ENCODE results near the gene CCL22.
"Not testable (repeated sequence)": the region's sequence is repeated elsewhere in the genome, so short reads cannot be mapped to it uniquely, and the experiment has no call there.

CCL22 gene

GRCh38 chr16:57395026-57395425 lies 36.4 kb downstream of the CCL22 start:
- DNase-seq (ENCODE audit: low spot score), result no peak

DNA sequence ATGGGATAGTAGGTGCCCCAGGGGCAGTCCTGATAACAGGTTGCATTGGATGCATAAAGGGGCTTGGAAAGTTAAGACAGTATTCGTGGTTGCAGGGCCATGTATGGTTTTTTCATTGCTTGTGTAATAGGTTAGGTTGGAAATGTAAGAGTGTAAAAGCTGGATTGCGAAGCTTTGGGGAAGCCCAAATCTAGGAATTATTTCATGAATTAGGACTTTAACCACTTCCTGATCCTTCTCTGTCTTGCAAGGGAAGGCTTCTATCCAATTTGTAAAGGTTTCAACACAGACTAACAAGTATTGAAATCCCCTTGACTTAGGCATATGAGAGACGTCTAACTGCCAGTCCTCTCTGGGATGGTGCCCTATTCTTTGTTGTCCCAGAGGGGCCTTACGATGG lies 38.2 kb downstream of the CCL22 start:
- no peak for DNase-seq (ENCODE audit: low spot score)

DNA sequence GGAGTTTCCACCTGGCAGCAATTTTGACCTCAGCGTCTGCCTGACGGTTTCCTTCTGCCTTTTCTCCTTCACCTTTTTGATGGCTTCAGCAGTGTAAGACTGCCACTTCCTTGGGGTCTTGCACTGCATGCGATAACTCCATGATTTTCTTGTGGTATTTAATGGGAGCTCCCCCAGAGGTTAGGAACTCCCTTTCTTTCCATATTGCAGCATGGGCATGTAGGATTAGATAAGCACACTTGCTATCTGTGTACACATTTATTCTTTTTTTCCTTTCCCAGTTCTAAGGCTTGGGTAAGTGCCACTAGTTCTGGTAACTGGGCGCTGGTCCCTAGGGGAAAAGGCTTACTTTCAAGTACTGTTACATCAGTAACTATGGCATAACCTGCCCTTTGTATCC lies 38.9 kb downstream of the CCL22 start:
- DNase-seq (ENCODE audit: low spot score), result not testable (repeated sequence)

DNA sequence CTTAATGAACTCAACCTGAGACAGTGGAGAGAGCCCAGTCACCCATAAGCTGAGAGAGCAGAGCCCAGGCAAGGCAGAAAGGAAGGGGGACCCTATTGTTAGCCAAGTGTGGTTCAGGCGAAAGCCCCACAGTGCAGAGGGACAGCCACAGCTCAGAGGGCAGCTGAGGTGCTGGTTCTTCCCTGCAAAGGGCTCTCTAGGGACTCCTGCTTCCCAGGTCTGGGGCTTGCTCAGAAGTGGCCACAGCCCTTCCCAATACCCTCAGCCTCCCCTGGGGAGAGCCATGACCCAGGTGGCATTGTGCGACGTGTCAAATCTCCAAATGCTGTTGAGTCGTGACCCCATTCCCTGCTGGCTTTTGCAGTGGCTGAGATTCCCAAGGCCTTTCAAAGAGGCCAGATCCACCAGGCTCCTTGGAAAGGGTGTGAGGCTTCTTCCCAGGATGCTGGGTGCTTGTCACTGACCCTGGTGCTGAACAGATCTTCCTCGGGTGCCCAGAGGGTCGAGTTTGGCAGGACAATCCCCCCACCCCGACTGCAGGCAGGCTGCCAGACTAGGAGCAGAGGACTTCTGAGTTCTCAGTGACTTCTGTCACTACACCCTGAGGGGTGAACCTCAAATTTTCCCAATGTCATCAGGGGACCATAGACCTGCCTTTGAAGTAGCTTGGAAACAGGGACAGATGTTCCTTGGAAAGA lies 43.5 kb downstream of the CCL22 start:
- no peak for DNase-seq (ENCODE audit: low spot score)

DNA sequence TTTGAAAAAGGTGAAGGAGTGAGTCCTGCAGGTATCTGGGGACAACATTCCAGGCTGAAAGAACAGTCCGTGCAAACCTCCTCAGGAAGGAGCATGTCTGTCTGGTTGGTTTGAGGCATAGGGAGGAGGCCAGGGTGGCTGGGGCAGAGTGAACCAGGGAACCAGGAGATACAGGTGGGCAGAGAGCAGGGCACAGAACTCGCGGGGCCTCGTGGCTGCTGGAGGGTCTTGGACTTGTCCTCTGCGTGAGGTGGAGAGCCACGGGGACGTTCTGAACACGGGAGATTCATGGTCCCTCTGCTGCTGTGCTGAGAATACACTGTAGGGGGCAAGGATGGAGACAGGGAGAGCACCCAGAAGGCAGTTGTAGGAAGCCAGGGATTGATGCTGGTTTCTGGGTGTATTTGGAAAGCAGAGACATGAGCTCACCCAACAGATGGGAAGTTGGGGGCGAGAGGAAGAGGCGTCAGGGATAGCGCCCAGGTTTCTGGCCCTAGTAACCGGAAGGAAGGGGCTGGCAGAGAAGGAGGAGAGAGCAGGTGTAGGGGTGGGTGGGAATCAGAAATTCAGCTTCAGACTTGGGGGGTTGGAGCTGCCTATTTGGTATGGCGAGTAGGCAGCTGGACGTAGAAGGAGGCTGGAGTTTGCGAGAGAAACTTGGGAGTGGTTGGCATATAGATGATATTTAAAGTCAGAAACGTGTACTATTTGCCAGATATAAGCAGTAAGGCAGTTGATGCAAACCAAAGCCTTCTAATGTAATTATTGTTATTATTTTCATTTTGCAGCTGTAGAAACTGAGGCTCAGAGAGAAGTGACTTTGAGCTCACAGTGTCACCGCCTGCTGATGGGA lies 45.6 kb downstream of the CCL22 start, which contains the start of gene CCL17:
CCL17 (plus strand) TSS at position 803 of the 853 bp plus-strand sequence. CDS start 9,166 bp downstream, outside the sequence.
- no peak for DNase-seq (ENCODE audit: low spot score)

GRCh38 chr16:57405097-57405496 lies 46.5 kb downstream of the CCL22 start:
- no peak for DNase-seq (ENCODE audit: low spot score)

DNA sequence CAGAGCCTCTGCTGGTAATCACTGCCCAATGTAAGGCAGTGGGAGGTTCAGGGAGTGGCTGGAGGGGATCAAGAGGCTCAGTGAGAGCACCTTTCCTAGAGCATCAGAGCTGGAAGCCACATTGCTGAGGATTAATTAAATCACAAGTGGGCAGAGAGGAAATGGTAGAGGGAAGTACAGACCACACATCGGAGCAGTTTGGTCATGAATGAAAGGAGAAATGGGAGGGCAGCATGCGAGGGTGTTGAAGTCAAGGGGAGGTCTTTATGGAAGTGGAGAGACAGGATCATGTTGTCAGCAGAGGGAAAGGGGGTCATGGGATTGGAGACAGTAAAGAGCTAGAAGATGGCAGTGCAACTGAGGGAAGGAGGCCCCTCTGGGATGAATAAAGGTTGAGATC lies 48.3 kb downstream of the CCL22 start:
- no peak for DNase-seq (ENCODE audit: low spot score)

- no peak for DNase-seq (ENCODE audit: low spot score)
These were observed 49.2 kb downstream of the CCL22 start for GRCh38 chr16:57407521-57408353.

- DNase-seq (ENCODE audit: low spot score), result no peak
These were observed 50.5 kb downstream of the CCL22 start for GRCh38 chr16:57409065-57409464.

DNA sequence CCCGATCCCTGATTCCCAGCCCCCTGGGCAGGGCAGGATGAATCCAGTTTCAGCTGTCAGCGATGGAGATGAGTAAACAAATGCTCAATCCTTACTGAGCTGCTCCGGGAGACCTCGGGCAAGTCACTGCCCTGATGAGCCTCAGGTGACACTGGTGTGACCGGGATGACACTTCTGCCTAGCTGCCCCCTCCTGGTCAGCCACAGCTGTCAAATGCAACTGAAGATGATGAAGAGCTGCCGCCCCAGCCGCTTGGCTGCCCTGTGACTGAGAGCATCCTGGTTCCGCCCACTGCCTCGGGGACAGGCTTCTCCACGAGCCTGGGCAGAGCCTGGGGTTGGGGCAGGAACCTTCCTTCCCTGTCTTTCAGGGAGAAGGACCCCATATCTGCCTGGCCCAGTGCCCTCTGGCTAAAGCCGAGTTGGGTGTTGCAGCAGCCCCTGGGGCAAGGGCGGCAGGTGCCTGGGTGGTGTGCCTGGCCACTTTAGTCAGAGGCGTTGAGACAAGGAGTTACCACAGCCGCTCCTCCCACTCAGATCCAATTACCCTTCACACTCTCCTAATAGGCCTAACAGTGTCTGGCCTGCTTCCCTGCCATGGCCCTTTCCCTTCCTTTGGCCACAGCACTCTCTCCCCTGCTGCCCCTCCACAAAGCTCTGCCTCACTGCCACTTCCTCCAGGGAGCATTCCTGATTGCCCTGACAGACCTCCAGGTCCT lies 51.4 kb downstream of the CCL22 start:
- no peak for DNase-seq (ENCODE audit: low spot score)

DNA sequence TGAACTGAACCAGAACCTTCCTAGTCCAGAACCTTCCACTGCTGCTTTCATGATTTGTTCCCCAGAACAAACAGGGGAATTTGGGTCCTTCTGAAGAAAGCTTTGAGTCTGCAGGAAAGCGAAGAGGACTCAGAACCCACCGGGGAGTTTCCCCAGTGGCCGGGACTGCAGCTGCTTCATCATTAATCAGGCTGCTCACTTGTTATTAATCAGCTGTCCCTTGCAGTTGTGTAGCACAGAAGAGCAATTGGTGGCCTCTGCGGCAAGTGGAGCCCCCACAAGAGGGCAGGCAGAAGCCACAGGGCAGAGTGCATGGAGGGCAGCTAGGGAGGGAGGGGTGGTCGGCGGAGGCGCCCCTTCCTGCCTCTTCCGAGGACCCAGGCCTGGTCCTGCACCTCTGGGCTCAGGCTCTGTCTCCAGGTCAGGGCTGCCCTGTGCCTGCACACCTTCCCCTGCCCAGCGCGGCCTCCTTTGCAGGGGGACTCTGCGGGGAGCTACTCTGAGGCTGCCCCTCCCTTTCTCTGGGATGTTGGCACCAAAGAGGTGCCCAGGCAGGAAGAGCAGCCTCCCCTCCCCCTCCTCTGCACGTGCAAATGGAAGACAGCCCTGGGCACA lies 52.9 kb downstream of the CCL22 start:
- no peak for DNase-seq (ENCODE audit: low spot score)

DNA sequence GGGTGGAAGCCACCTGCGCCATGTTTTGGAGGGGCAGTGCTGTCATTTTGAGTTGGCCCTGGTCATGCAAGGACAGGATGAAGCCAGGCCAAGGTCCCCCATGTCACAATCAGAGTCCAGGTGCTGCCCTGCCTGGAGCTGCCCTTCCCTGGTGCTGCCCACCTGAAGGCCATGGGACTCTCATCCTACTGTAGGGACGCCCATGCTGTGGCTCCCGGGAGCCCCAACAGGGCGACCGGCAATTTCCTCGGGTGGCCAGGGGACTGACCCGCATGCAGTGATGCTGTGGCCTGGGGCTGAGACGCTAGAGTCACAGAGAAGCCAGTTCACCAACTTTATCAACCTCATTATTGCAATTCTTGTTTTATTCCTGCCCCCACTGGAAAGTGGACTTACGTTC lies 54.0 kb downstream of the CCL22 start:
- no peak for DNase-seq (ENCODE audit: low spot score)

DNA sequence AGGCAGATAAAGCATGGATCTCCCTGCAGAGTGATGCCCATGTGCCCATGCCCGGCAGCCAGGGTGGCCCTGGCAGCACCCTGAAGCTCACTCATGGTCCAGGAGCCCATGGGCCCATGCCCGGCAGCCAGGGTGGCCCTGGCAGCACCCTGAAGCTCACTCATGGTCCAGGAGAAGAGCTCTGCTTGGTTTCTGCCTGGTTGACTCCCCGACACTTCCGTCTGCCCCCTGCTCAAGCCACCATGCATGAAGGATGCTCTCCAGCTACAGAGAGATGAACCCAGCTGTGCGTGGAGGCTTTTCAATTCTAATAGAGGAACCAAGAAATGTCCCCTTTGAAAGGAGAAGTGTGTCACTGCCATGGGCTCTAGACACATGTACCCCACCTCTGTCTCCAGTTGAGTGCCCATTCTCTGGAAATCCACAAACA lies 54.7 kb downstream of the CCL22 start:
- no peak for DNase-seq (ENCODE audit: low spot score)

DNA sequence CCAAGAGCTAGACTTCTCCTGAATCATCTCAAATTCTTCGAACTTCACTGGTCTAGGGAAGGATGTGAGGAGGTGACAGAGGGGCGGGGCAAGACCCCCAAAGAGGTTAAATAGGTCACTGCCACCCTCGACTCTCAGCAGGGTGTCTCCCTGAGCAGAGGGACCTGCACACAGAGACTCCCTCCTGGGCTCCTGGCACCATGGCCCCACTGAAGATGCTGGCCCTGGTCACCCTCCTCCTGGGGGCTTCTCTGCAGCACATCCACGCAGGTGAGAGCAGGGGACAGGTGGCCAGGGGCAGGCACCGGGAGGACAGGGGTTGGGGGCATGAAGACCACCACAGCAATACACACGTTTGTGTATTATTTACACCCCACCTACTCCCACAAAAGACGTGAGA lies 55.1 kb downstream of the CCL22 start:
- no peak for DNase-seq (ENCODE audit: low spot score)

All from kidney capillary endothelial cell (primary cell).